IMR-90 (cell line): ENCODE results near the gene PRDM12. TPM values are rescaled to one million over a fixed set of nuclear protein-coding genes. Genes with fewer than 3 reads are reported as not detected.

ENCODE experiments used
- ATAC-seq: fragments of 200-7000 bp; cut with Tn5 transposase; 2 replicates; pipeline ENCODE4 v1.9.1; 2020; ENCODE audit warnings: low read depth, mild to moderate bottlenecking, moderate library complexity
- BruUV-seq: library from RNA; stranded (reverse); fragments of 400-500 nt; replicated peaks from 2 replicates; lab custom pipeline; 2021; lab: Mats Ljungman, UMichigan
- CTCF ChIA-PET: fragments of 300-600 bp; formaldehyde crosslinking; extraction: SDS; loops from one replicate; lab custom pipeline; 2021; ENCODE audit warnings: antibody characterized with exemption; lab: Yijun Ruan, JAX
- POLR2A ChIA-PET: fragments of 300-600 bp; sonication (Branson Sonifier 250); formaldehyde crosslinking; loops from one replicate; lab custom pipeline; 2022; ENCODE audit warnings: antibody characterized with exemption; ENCODE audit not compliant: unreplicated experiment; lab: Charles Lee
- DNase-seq: peaks from one replicate; pipeline ENCODE4 v3.0.0; 2013
- H2AFZ ChIP-seq: replicated peaks from 2 replicates; pipeline ENCODE3; 2013; ENCODE audit warnings: low read length, mild to moderate bottlenecking; ENCODE audit not compliant: poor library complexity
- H2AK5ac ChIP-seq: 2 replicates; pipeline ENCODE4 v1.6.1; 2013; ENCODE audit warnings: low read depth, low read length, inconsistent platforms
- H2AK9ac ChIP-seq: replicated peaks from 2 replicates; pipeline ENCODE3; 2013; ENCODE audit warnings: mild to moderate bottlenecking, low read depth, low read length, moderate library complexity; ENCODE audit not compliant: poor library complexity
- H2BK120ac ChIP-seq: 2 replicates; pipeline ENCODE4 v1.6.1; 2013; ENCODE audit warnings: low read depth, low read length, inconsistent platforms
- H2BK15ac ChIP-seq: 3 replicates; pipeline ENCODE4 v1.6.1; 2013; ENCODE audit warnings: low read depth, low read length, inconsistent platforms
- H2BK20ac ChIP-seq: 2 replicates; pipeline ENCODE4 v1.6.1; 2013; ENCODE audit warnings: low read depth, mild to moderate bottlenecking, inconsistent platforms, low read length, moderate library complexity
- H2BK5ac ChIP-seq: 2 replicates; pipeline ENCODE4 v1.6.1; 2013; ENCODE audit warnings: mild to moderate bottlenecking, low read depth, low read length, inconsistent platforms; ENCODE audit not compliant: poor library complexity, severe bottlenecking
- H3K14ac ChIP-seq: replicated peaks from 2 replicates; pipeline ENCODE4 v1.6.1; 2013; ENCODE audit warnings: low read depth, low read length, inconsistent platforms
- H3K18ac ChIP-seq: 2 replicates; pipeline ENCODE4 v1.6.1; 2013; ENCODE audit warnings: low read depth, low read length, control low read depth
- H3K23ac ChIP-seq: 2 replicates; pipeline ENCODE4 v1.6.1; 2013; ENCODE audit warnings: low read depth, low read length, inconsistent platforms
- H3K27ac ChIP-seq: 2 replicates; pipeline ENCODE4 v1.5.1; 2013; ENCODE audit warnings: mild to moderate bottlenecking, control low read depth, low read length; ENCODE audit not compliant: insufficient read depth
- H3K27me3 ChIP-seq: 2 replicates; pipeline ENCODE4 v1.6.1; 2013; ENCODE audit warnings: low read length; ENCODE audit not compliant: control insufficient read depth, insufficient read depth
- H3K36me3 ChIP-seq: 2 replicates; pipeline ENCODE4 v1.6.1; 2013; ENCODE audit warnings: low read length, mixed read lengths; ENCODE audit not compliant: control insufficient read depth, insufficient read depth
- H3K4ac ChIP-seq: 2 replicates; pipeline ENCODE4 v1.6.1; 2013; ENCODE audit warnings: low read depth, low read length, inconsistent platforms
- H3K4me1 ChIP-seq: 2 replicates; pipeline ENCODE4 v1.6.1; 2013; ENCODE audit warnings: low read length, mixed read lengths; ENCODE audit not compliant: control insufficient read depth, insufficient read depth
- H3K4me2 ChIP-seq: 2 replicates; pipeline ENCODE4 v1.6.1; 2013; ENCODE audit warnings: low read depth, mild to moderate bottlenecking, control low read depth, low read length, moderate library complexity
- H3K4me3 ChIP-seq: 2 replicates; pipeline ENCODE4 v1.5.1; 2013; ENCODE audit warnings: low read depth, mild to moderate bottlenecking, control low read depth, low read length, moderate library complexity; ENCODE audit not compliant: insufficient read depth
- H3K56ac ChIP-seq: 2 replicates; pipeline ENCODE4 v1.6.1; 2013; ENCODE audit warnings: low read length, inconsistent platforms; ENCODE audit not compliant: insufficient read depth; ENCODE audit errors: extremely low read depth
- H3K79me1 ChIP-seq, 2 experiments: 2 replicates each; pipeline ENCODE4 v1.6.1; 2013; ENCODE audit warnings: low read length in 2 of 2, inconsistent platforms in 1 of 2, low read depth in 1 of 2
- H3K9ac ChIP-seq: 2 replicates; pipeline ENCODE4 v1.6.1; 2013; ENCODE audit warnings: low read depth, low read length, control low read depth
- H3K9me1 ChIP-seq: 2 replicates; pipeline ENCODE4 v1.6.1; 2013; ENCODE audit warnings: low read length, inconsistent platforms; ENCODE audit not compliant: insufficient read depth
- H3K9me3 ChIP-seq: 2 replicates; pipeline ENCODE4 v1.6.1; 2013; ENCODE audit warnings: low read length; ENCODE audit not compliant: control insufficient read depth, insufficient read depth
- H4K20me1 ChIP-seq: 2 replicates; pipeline ENCODE4 v1.6.1; 2013; ENCODE audit warnings: low read length, inconsistent platforms; ENCODE audit not compliant: insufficient read depth
- H4K5ac ChIP-seq: 2 replicates; pipeline ENCODE4 v1.6.1; 2013; ENCODE audit warnings: mild to moderate bottlenecking, low read depth, low read length, control low read depth
- H4K8ac ChIP-seq, 2 experiments: 2 replicates each; pipeline ENCODE4 v1.6.1; 2013; ENCODE audit warnings: low read depth in 2 of 2, low read length in 2 of 2, control low read depth in 1 of 2, inconsistent platforms in 1 of 2
- H4K91ac ChIP-seq: 2 replicates; pipeline ENCODE4 v1.6.1; 2013; ENCODE audit warnings: low read depth, low read length, inconsistent platforms; ENCODE audit not compliant: insufficient read depth
- MAFK ChIP-seq: IDR thresholded peaks from 2 replicates; pipeline ENCODE4 v1.6.1; 2012; ENCODE audit warnings: low read depth, low read length, improper control_type of control experiment
- NFE2L2 ChIP-seq: fragments of 150-350 bp; IDR thresholded peaks from 2 replicates; pipeline ENCODE4 v1.6.1; 2016; ENCODE audit warnings: low read depth, mild to moderate bottlenecking, low read length
- WGBS, 2 experiments: methylation state at CpG; one replicate each; pipeline versions ENCODE4 v1.1.5 to v1.1.7; 2013; ENCODE audit warnings: missing lambda C conversion rate in 2 of 2; ENCODE audit not compliant: insufficient read length in 1 of 2; ENCODE audit errors: extremely low coverage in 2 of 2; 5-methylcytosine and 5-hydroxymethylcytosine counted together
- dilution Hi-C: fragments of 300-500 bp; cut with HindIII; formaldehyde crosslinking; loops from one replicate; pipeline ENCODE4 v1.14.3; 2018; ENCODE audit warnings: low sequenced_read_pairs; ENCODE audit not compliant: unreplicated experiment
- in situ Hi-C: fragments of 300-500 bp; cut with MboI; formaldehyde crosslinking; loops from 3 replicates; pipeline ENCODE4 v1.14.3; 2019; ENCODE audit warnings: low sequenced_read_pairs, inconsistent platforms, mixed read lengths
- intact Hi-C: fragments of 100-400 bp; cut with micrococcal nuclease; formaldehyde crosslinking; loops from 2 replicates; pipeline ENCODE4 v1.10.0; 2022
- polyA plus RNA-seq, 3 experiments: library from polyadenylated mRNA; depleted of rRNA; stranded (reverse); fragments of >200 nt; gene quantifications; 2 replicates each; pipeline ENCODE4 v1.2.3, GENCODE V29; 2012; ENCODE audit warnings: low replicate concordance in 1 of 3
- total RNA-seq: library from RNA; depleted of rRNA; stranded (reverse); fragments of >200 nt; gene quantifications from 2 replicates; pipeline ENCODE4 v1.2.3, GENCODE V29; 2012
- TF ChIP-seq, protein P1 (sequence below): fragments of 150-350 bp; IDR thresholded peaks from 2 replicates; pipeline ENCODE4 v1.6.1; 2016; ENCODE audit warnings: low read depth, mild to moderate bottlenecking, low read length, moderate library complexity, borderline replicate concordance

Gene PRDM12
- total and polyA plus RNA-seq, 2 of the 4 experiments (the other 2 are of a cell fraction), result not detected

DNA sequence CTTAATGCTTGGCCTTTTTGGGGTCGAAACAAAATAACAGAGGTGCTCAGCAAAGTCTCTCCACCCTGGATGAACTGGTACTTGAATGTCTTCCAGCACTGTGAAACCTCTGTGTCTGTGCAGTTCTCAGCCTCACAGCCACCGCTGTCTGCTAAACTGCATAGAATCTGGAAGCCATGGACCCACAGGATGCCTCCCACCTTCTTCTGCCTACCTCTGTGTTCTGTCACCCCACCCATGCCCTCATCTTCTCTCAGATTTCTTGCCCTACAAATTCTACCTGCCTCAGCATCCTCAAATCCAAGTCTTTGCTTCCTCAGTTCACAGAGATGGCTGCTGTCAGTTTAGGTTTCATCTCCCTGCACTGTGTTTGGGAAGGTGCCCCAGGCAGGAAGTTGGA lies 64.8 kb downstream of the PRDM12 start:
- H2AK5ac ChIP-seq, result 0 out of 2 replicates have a peak overlapping the region, but pooled peaks have one; percentile 2
- peak overlapping the region; percentile 44; the same call in 1 of the 2 replicates for H4K91ac ChIP-seq
- H4K5ac ChIP-seq, result no peak overlapping the region
- H3K4me2 ChIP-seq, result no peak overlapping the region
- WGBS, 2 experiments, result 100% methylated on average over 1 of the region's 2 CpGs; no CpG with 5 or more reads in 1 of the 2 experiments
- no peak overlapping the region for H2AFZ ChIP-seq
- H2BK20ac ChIP-seq, result peak overlapping the region; percentile 33; the same call in 1 of the 2 replicates
- DNase-seq (no peak), ATAC-seq (peak; percentile 14; the same call in 1 of the 2 replicates)
- H3K18ac ChIP-seq, result no peak overlapping the region
- 0 out of 4 replicates have a peak overlapping the region, but pooled peaks of 1 of the 2 experiments have one; percentile 3 for H4K8ac ChIP-seq
- peak overlapping the region; percentile 29 for H2BK5ac ChIP-seq
- H3K27me3 ChIP-seq, result no peaks in the 10 kb centered on the region
- H3K14ac ChIP-seq, result no peak overlapping the region; the same call in 1 of the 2 replicates
- H4K20me1 ChIP-seq, result peaks cover 27% of the 10 kb centered on the region
- H2AK9ac ChIP-seq, result peak overlapping the region; percentile 5
- POLR2A ChIA-PET, result no interaction called here
- H3K4ac ChIP-seq, result 0 out of 2 replicates have a peak overlapping the region, but pooled peaks have one; percentile 11
- dilution Hi-C loops (no loop called here), intact Hi-C loops (no loop called here), in situ Hi-C loops (no loop called here)
- CTCF ChIA-PET, result no interaction called here
- no peak overlapping the region for H3K4me3 ChIP-seq
- peaks cover 11% of the 10 kb centered on the region for H3K9me1 ChIP-seq
- TF ChIP-seq, protein P1, sequence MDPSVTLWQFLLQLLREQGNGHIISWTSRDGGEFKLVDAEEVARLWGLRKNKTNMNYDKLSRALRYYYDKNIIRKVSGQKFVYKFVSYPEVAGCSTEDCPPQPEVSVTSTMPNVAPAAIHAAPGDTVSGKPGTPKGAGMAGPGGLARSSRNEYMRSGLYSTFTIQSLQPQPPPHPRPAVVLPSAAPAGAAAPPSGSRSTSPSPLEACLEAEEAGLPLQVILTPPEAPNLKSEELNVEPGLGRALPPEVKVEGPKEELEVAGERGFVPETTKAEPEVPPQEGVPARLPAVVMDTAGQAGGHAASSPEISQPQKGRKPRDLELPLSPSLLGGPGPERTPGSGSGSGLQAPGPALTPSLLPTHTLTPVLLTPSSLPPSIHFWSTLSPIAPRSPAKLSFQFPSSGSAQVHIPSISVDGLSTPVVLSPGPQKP, result no peak
- no peak for TF ChIP-seq NFE2L2
- TF ChIP-seq MAFK, result no peak
- H3K4me1 ChIP-seq, result peaks cover 6% of the 10 kb centered on the region
- H3K56ac ChIP-seq, result no peak overlapping the region
- BruUV-seq, result no TSS peak
- H2BK120ac ChIP-seq, result 0 out of 2 replicates have a peak overlapping the region, but pooled peaks have one; percentile 5
- H3K36me3 ChIP-seq, result no peaks in the 10 kb centered on the region
- H3K27ac ChIP-seq, result no peak overlapping the region
- H3K9me3 ChIP-seq, result no peaks in the 10 kb centered on the region
- no peak overlapping the region; the same call in 2 of the 3 replicates for H2BK15ac ChIP-seq
- H3K9ac ChIP-seq, result no peak overlapping the region
- no peak overlapping the region for H3K23ac ChIP-seq
- peaks cover 25 to 68% of the 10 kb centered on the region in 2 experiments for H3K79me1 ChIP-seq
